Left colon (tissue), 2 donors: ENCODE data around the gene RPGRIP1L. TPM values are rescaled to one million over a fixed set of nuclear protein-coding genes. Genes with fewer than 3 reads are reported as not detected.

Experiments
- ATAC-seq: fragments of 200-7000 bp; cut with Tn5 transposase; one replicate; pipeline ENCODE4 v1.9.1; 2020; ENCODE audit warnings: mild to moderate bottlenecking, moderate library complexity
- DNase-seq, 2 donors: peaks; one replicate each; pipeline ENCODE4 v3.0.0-alpha.2; 2020
- intact Hi-C, 2 donors: fragments of 100-400 bp; cut with DNase I in 1 of 2; cut with micrococcal nuclease in 1 of 2; formaldehyde crosslinking; loops; one replicate each; pipeline versions ENCODE4 v1.11.2 to v1.14.0; 2022; cut with DNase I, micrococcal nuclease
- total RNA-seq, 2 donors: library from RNA; stranded (reverse); fragmentation: NEBNext Ultra II Directional; extraction: Animal tissue kit (Norgen Biotek cat#: 25700); gene quantifications; one replicate each; pipeline ENCODE4 v1.2.1, GENCODE V29; 2021
- donor health status: DM: no; HTN: no; CAD: no.
- donor health status: DM: yes; HTN: yes; CAD: no.

RPGRIP1L gene
- total RNA-seq, 2 donors from 2014 or later, result 1.7 to 2.5 TPM

GRCh38 chr16:53673189-53673588 is 30.5 kb downstream of the RPGRIP1L start:
- intact Hi-C loops, result no loop called here
- ATAC-seq (no peak), DNase-seq (no peak)

GRCh38 chr16:53672461-53672860 is 31.2 kb downstream of the RPGRIP1L start:
- no peak for ATAC-seq
- no peak for DNase-seq
- intact Hi-C loops, result no loop called here

GRCh38 chr16:53668869-53669268 is 34.8 kb downstream of the RPGRIP1L start:
- ATAC-seq (no peak), DNase-seq (no peak)
- intact Hi-C loops, result no loop called here

- DNase-seq (no peak), ATAC-seq (no peak)
- intact Hi-C loops, result no loop called here
Measured at GRCh38 chr16:53666786-53667415, 36.8 kb downstream of the RPGRIP1L start.

GRCh38 chr16:53664724-53665345 is 38.8 kb downstream of the RPGRIP1L start:
- ATAC-seq (no peak), DNase-seq (no peak)
- intact Hi-C loops, result no loop called here

DNA sequence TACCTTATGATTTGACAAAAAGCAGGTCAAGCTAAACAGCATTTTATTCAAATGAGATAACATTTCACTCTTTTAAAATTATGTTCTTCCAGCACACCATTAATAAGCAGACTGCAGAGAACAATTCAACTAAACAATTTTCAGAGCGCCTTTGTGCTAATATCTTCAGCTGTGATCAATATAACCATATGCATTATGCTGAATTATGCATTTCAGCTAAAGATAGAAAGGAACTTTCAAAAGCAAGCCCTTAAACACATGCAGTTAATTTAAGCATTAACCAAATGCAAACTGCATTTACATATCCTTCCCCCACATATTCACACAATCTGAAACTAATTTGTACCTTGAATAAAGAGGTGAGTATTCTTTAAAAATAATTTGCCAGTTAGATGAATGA is 41.6 kb downstream of the RPGRIP1L start:
- DNase-seq, result no peak
- no peak for ATAC-seq
- intact Hi-C loops, result no loop called here

DNA sequence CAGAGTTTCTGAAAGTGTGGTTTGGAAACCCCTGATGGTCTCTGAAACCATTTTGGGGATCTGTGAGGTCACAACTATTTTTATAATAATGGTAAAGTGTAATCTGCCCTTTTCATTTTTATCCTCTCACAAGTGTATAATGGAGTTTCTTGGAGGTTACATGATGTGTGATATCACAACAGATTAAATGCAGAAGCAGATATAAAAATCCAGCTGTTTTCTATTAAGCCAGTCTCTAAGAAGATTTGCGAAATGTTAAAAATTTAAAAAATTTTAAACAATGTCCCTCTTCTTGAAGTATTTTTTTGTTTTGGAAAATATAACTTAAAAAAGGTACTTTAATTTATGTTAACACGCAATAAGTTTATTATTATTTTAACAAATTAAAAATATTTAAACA is 48.7 kb downstream of the RPGRIP1L start:
- intact Hi-C loops, result no loop called here
- no peak for ATAC-seq
- DNase-seq, result no peak

- no peak for DNase-seq
- intact Hi-C loops, result no loop called here
- no peak for ATAC-seq
Measured at GRCh38 chr16:53651357-53651756, 52.3 kb downstream of the RPGRIP1L start.

DNA sequence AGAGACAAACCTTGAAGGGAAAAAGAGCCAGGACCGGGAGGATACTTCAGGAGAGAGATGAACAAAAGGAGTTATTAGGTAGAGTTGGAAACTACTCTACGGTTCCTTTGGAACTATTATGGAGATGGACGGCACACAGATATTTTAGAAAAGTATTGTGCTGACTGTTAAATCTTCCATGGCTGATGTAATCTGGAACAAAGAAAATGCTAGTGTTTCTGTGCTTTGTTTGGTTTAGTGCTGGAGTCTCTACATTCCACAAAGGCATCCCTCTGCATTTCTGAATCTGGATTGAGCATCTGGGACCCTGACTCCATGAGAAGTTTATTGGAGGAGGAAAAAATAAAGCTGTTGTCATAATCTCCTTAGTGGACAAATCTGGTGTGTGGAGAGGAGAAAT is 57.2 kb downstream of the RPGRIP1L start:
- intact Hi-C loops, result no loop called here
- DNase-seq (no peak), ATAC-seq (no peak)

- no peak for DNase-seq
- ATAC-seq, result no peak
- intact Hi-C loops, result no loop called here
Measured at GRCh38 chr16:53643474-53643873, 60.2 kb downstream of the RPGRIP1L start.

GRCh38 chr16:53642094-53642493 is 61.6 kb downstream of the RPGRIP1L start:
- intact Hi-C loops, result no loop called here

GRCh38 chr16:53636978-53637377 is 66.7 kb downstream of the RPGRIP1L start:
- intact Hi-C loops, result no loop called here
- no peak for ATAC-seq

More at GRCh38 chr16:53642094-53642493, 61.6 kb downstream of the RPGRIP1L start:
- no peak for ATAC-seq
- no peak for DNase-seq

DNA sequence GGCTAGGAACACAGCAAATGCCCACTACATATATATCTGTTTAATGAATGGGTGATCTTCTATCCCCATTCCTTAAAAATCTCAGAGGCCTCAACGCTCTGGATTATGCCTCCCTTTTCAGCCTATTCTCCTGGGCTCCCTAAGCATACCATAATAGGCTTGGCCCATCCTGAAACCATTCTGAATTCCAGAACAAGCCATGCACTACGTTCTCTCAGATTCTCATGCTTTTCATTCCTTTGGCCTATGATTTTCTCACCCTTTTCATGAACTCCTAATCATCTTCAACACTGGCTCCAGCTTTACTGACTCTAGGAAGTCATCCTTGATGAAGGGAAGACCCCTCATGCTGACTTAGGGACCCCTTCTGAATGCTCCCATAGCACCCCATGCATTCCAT is 71.1 kb downstream of the RPGRIP1L start:
- intact Hi-C loops, result no loop called here
- DNase-seq (no peak), ATAC-seq (no peak)

More at GRCh38 chr16:53636978-53637377, 66.7 kb downstream of the RPGRIP1L start:
- DNase-seq, result no peak

- intact Hi-C loops, result no loop called here
- no peak for ATAC-seq
- DNase-seq, result no peak
Measured at GRCh38 chr16:53631236-53632025, 72.2 kb downstream of the RPGRIP1L start.

- ATAC-seq (peak; percentile 42), DNase-seq (no peak)
- intact Hi-C loops, result no loop called here
Measured at GRCh38 chr16:53629607-53630312, 73.9 kb downstream of the RPGRIP1L start.

GRCh38 chr16:53629151-53629550 is 74.5 kb downstream of the RPGRIP1L start:
- ATAC-seq (no peak), DNase-seq (no peak)
- intact Hi-C loops, result no loop called here

GRCh38 chr16:53626811-53627210 is 76.8 kb downstream of the RPGRIP1L start:
- DNase-seq (no peak), ATAC-seq (no peak)
- intact Hi-C loops, result no loop called here

DNA sequence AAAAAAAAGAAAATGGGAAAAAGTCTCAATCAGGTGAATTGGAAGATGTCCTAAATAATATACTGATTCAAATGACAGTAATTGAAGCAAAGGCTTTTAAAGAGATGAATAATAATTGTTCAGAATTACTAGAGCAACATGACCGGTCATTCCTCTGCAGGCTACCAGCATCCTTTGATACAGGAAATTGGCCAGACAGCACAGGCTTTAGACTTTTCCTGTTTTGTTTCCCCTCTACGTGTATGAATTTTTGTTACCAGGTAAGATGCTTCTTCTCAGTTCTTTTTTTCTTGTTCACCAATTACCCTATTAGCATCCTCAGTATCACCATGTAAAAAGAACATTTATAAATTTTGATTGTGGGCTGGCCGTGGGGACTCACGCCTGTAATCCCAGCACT is 77.5 kb downstream of the RPGRIP1L start:
- no peak for ATAC-seq
- intact Hi-C loops, result no loop called here
- no peak for DNase-seq

DNA sequence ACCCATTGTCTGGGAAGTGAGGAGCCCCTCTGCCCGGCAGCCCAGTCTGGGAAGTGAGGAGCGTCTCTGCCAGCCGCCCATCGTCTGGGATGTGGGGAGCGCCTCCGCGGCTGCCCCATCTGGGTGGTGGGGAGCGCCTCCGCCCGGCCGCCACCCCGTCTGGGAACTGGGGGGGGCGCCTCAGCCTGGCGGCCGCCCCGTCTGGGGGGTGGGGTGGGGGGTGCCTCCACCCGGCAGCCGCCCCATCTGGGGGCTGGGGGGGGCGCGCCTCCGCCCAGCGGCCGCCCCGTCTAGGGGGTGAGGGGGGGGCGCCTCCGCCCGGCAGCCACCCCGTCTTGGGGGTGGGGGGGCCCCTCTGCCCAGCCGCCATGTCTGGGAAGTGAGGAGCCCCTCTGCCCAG is 78.4 kb downstream of the RPGRIP1L start:
- DNase-seq (no peak), ATAC-seq (no peak)
- intact Hi-C loops, result no loop called here

DNA sequence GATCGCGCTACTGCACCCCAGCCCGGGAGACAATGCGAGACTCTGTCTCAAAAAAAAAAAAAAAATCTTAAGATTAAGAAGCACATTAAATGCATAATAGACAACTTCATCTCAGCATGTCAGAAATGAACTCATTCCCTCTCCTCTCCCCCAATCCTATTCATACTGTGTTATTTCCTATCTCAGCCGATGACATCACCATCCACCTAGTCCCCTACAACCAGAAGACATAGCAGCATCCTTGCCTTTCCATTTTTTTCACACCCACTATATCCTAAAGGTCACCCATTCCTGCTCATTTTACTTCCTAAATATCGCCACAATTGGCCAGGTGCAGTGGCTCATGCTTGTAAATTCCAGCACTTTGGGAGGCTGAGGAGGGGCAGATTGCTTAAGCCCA is 81.3 kb downstream of the RPGRIP1L start:
- DNase-seq (no peak), ATAC-seq (no peak)
- intact Hi-C loops, result no loop called here
